Breast epithelium (tissue), 3 donors: ENCODE data around the gene SCEL.

Experiments used
- CTCF ChIP-seq, 3 donors: fragments of 450-650 bp; IDR thresholded peaks; one replicate each; pipeline ENCODE4 v1.5.1; 2016 to 2017; ENCODE audit warnings: antibody characterized with exemption in 3 of 3, mild to moderate bottlenecking in 3 of 3, moderate library complexity in 3 of 3
- POLR2A ChIP-seq: fragments of 450-650 bp; IDR thresholded peaks from one replicate; pipeline ENCODE4 v1.6.1; 2016; ENCODE audit warnings: antibody characterized with exemption, mild to moderate bottlenecking, moderate library complexity
- POLR2AphosphoS5 ChIP-seq, 3 donors: sonication (generic); formaldehyde crosslinking; IDR thresholded peaks; one replicate each; pipeline ENCODE4 v1.6.1; 2017; ENCODE audit warnings: antibody characterized with exemption in 3 of 3

GRCh38 chr13:77489566-77490337 is 45.8 kb upstream of the SCEL start:
- no peak for TF ChIP-seq POLR2A
- TF ChIP-seq CTCF (IDR thresholded peaks at IDR 0.05): no peak
- no peak for TF ChIP-seq POLR2AphosphoS5 (IDR thresholded peaks at IDR 0.05)
